Colonic mucosa (tissue), 4 donors: Measurements from ENCODE around the gene CACNA2D2. TPM values are rescaled to one million over a fixed set of nuclear protein-coding genes. Genes with fewer than 3 reads are reported as not detected.

ENCODE experiments used
- DNase-seq: peaks from one replicate; pipeline ENCODE4 v3.0.0-alpha.2; 2020
- H3K27ac ChIP-seq: fragments of 200-600 bp; one replicate; pipeline ENCODE4 v1.8.0; 2021
- H3K27me3 ChIP-seq: fragments of 200-600 bp; one replicate; pipeline ENCODE4 v1.8.0; 2021
- H3K36me3 ChIP-seq: fragments of 200-600 bp; one replicate; pipeline ENCODE4 v1.8.0; 2021
- H3K4me1 ChIP-seq: fragments of 200-600 bp; one replicate; pipeline ENCODE4 v1.8.0; 2021; ENCODE audit warnings: mild to moderate bottlenecking
- H3K4me3 ChIP-seq: fragments of 200-600 bp; one replicate; pipeline ENCODE4 v1.8.0; 2021
- H3K9ac ChIP-seq, 2 donors: one replicate each; pipeline ENCODE4 v1.7.0; 2013; ENCODE audit warnings: control low read depth in 2 of 2, low read depth in 2 of 2, low read length in 2 of 2
- H3K9me3 ChIP-seq: fragments of 200-600 bp; one replicate; pipeline ENCODE4 v1.8.0; 2021
- CTCF ChIP-seq: fragments of 200-600 bp; IDR thresholded peaks from one replicate; pipeline ENCODE4 v1.8.0; 2022; ENCODE audit warnings: antibody characterized with exemption, mild to moderate bottlenecking
- intact Hi-C: fragments of 100-400 bp; cut with DNase I; formaldehyde crosslinking; loops from one replicate; pipeline ENCODE4 v1.14.1; 2022
- total RNA-seq, 2 donors: library from RNA; stranded (reverse); fragmentation: NEBNext Ultra II Directional in 1 of 2; extraction: Animal tissue kit (Norgen Biotek cat#: 25700) in 1 of 2; gene quantifications; one replicate each; pipeline ENCODE4 v1.2.1, GENCODE V29; 2021
- donor health status: healthy.
- donor health status: DM: no; HTN: no; CAD: no.
- donor health status: DM: no; HTN: no; CAD: no.

Gene CACNA2D2
- total RNA-seq, 2 donors from 2014 or later, result 2.4 to 3.3 TPM

GRCh38 chr3:50457988-50458387 is 45.4 kb downstream of the CACNA2D2 start:
- H3K27ac ChIP-seq, result no peak overlapping the region
- no peak overlapping the region for H3K9ac ChIP-seq
- no peaks in the 10 kb centered on the region for H3K27me3 ChIP-seq
- H3K4me3 ChIP-seq, result no peak overlapping the region
- no peaks in the 10 kb centered on the region for H3K9me3 ChIP-seq
- no peaks in the 10 kb centered on the region for H3K4me1 ChIP-seq
- H3K36me3 ChIP-seq, result no peaks in the 10 kb centered on the region
- no peak for DNase-seq
- intact Hi-C loops, result no loop called here
- no peak for TF ChIP-seq CTCF

GRCh38 chr3:50455161-50456018 is 48.0 kb downstream of the CACNA2D2 start:
- H3K4me3 ChIP-seq, result no peak overlapping the region
- DNase-seq, result no peak
- H3K9ac ChIP-seq, result no peak overlapping the region
- no peak for TF ChIP-seq CTCF
- H3K4me1 ChIP-seq, result no peaks in the 10 kb centered on the region
- no peaks in the 10 kb centered on the region for H3K36me3 ChIP-seq
- H3K27me3 ChIP-seq, result no peaks in the 10 kb centered on the region
- intact Hi-C loops, result no loop called here
- H3K27ac ChIP-seq, result no peak overlapping the region
- no peaks in the 10 kb centered on the region for H3K9me3 ChIP-seq

- no peak overlapping the region for H3K4me3 ChIP-seq
- H3K9ac ChIP-seq, result no peak overlapping the region
- H3K27me3 ChIP-seq, result no peaks in the 10 kb centered on the region
- no peaks in the 10 kb centered on the region for H3K36me3 ChIP-seq
- no peak overlapping the region for H3K27ac ChIP-seq
- intact Hi-C loops, result no loop called here
- DNase-seq, result no peak
- H3K9me3 ChIP-seq, result no peaks in the 10 kb centered on the region
- H3K4me1 ChIP-seq, result no peaks in the 10 kb centered on the region
- TF ChIP-seq CTCF, result no peak
Observed at GRCh38 chr3:50454481-50455070, 48.9 kb downstream of the CACNA2D2 start.

GRCh38 chr3:50453907-50454306 is 49.5 kb downstream of the CACNA2D2 start:
- H3K9ac ChIP-seq, result no peak overlapping the region
- H3K27ac ChIP-seq, result no peak overlapping the region
- intact Hi-C loops, result no loop called here
- H3K36me3 ChIP-seq, result no peaks in the 10 kb centered on the region
- no peak for DNase-seq
- no peak for TF ChIP-seq CTCF
- no peak overlapping the region for H3K4me3 ChIP-seq
- H3K27me3 ChIP-seq, result no peaks in the 10 kb centered on the region
- H3K4me1 ChIP-seq, result no peaks in the 10 kb centered on the region
- H3K9me3 ChIP-seq, result no peaks in the 10 kb centered on the region

GRCh38 chr3:50450209-50450921 is 53.1 kb downstream of the CACNA2D2 start:
- H3K27me3 ChIP-seq, result no peaks in the 10 kb centered on the region
- H3K4me3 ChIP-seq, result no peak overlapping the region
- peak overlapping the region; percentile 32 to 59 for H3K9ac ChIP-seq
- peak; percentile 55 for DNase-seq
- no peaks in the 10 kb centered on the region for H3K36me3 ChIP-seq
- H3K27ac ChIP-seq, result peak overlapping the region; percentile 50
- intact Hi-C loops, result no loop called here
- no peaks in the 10 kb centered on the region for H3K4me1 ChIP-seq
- no peaks in the 10 kb centered on the region for H3K9me3 ChIP-seq
- no peak for TF ChIP-seq CTCF
